Small intestine (tissue), 16 donors: ENCODE measurements around the gene NUBP1. TPM values are rescaled to one million over a fixed set of nuclear protein-coding genes. Genes with fewer than 3 reads are reported as not detected.

Source experiments
- DNase-seq, 2 donors: peaks; one replicate each; pipeline versions ENCODE4 v3.0.0 to v3.0.0-alpha.2; 2013
- FAIRE-seq: peaks from 2 replicates; lab custom pipeline; 2012; peaks lifted over from hg19 to GRCh38; lab: Jason Lieb, UNC
- H3K27ac ChIP-seq, 3 donors: one replicate each; pipeline ENCODE4 v1.5.1; 2013; ENCODE audit warnings: low read length in 2 of 3, mild to moderate bottlenecking in 2 of 3, control low read depth in 1 of 3, inconsistent platforms in 1 of 3, low read depth in 1 of 3, moderate library complexity in 1 of 3
- H3K27me3 ChIP-seq, 3 donors: one replicate each; pipeline ENCODE4 v1.6.1; 2013; ENCODE audit warnings: low read length in 3 of 3, inconsistent platforms in 1 of 3; ENCODE audit not compliant: control insufficient read depth in 3 of 3, insufficient read depth in 3 of 3
- H3K36me3 ChIP-seq, 3 donors: one replicate each; pipeline ENCODE4 v1.6.1; 2013; ENCODE audit warnings: low read length in 3 of 3, inconsistent platforms in 1 of 3, low read depth in 1 of 3, mild to moderate bottlenecking in 1 of 3, moderate library complexity in 1 of 3; ENCODE audit not compliant: control insufficient read depth in 3 of 3, insufficient read depth in 2 of 3
- H3K4me1 ChIP-seq, 3 donors: one replicate each; pipeline ENCODE4 v1.6.1; 2013; ENCODE audit warnings: low read length in 2 of 3, inconsistent platforms in 1 of 3, low read depth in 1 of 3, mild to moderate bottlenecking in 1 of 3, moderate library complexity in 1 of 3; ENCODE audit not compliant: control insufficient read depth in 3 of 3, insufficient read depth in 2 of 3
- H3K4me3 ChIP-seq, 3 donors: one replicate each; pipeline ENCODE4 v1.5.1; 2013; ENCODE audit warnings: low read length in 3 of 3, control low read depth in 1 of 3, inconsistent platforms in 1 of 3, low read depth in 1 of 3, mild to moderate bottlenecking in 1 of 3, moderate library complexity in 1 of 3
- H3K9me3 ChIP-seq, 2 donors: one replicate each; pipeline ENCODE4 v1.6.1; 2013; ENCODE audit warnings: low read depth in 1 of 2, low read length in 1 of 2; ENCODE audit not compliant: control insufficient read depth in 2 of 2, insufficient read depth in 1 of 2
- WGBS, 3 donors: extraction: QIAGEN DNeasy Blood & Tissue Kit; methylation state at CpG; one replicate each; pipeline ENCODE4 v1.1.7; 2013; 5-methylcytosine and 5-hydroxymethylcytosine counted together
- long read RNA-seq, 10 donors: transcript quantifications; one replicate each; lab custom pipeline, GENCODE V29; 2026
- polyA plus RNA-seq, 4 donors: library from polyadenylated mRNA; stranded (reverse) in 3 of 4; unstranded in 1 of 4; fragments of 200-250 nt in 3 of 4; fragments of 120-200 nt in 1 of 4; gene quantifications; one replicate each; pipeline versions ENCODE4 v1.2.1 to v1.2.3, GENCODE V29; 2013
- donor health status: healthy with polysubstance abuse.
- donor health status: control.
- donor health status: control.
- donor health status: Bipolar disorder and iron deficiency.
- donor health status: healthy.

Gene NUBP1
- 10 to 100 TPM; 26.1 to 47.4 (median 36.2) TPM for polyA plus RNA-seq
- long read RNA-seq, donor 1, result 0 reads
- long read RNA-seq, donor 2, partial matches to known transcripts, result 0 of 5 reads
- long read RNA-seq, donor 2, other reads (novel, unspliced or antisense), result 0 of 5 reads
- long read RNA-seq, donor 3, transcript NUBP1-201 (11 exons, 1,228 nt), result major isoform, 5 of 5 reads
- long read RNA-seq, donor 3, partial matches to known transcripts, result 0 of 5 reads
- long read RNA-seq, donor 3, other reads (novel, unspliced or antisense), result 0 of 5 reads
- long read RNA-seq, donor 4, partial matches to known transcripts, result 0 of 1 reads
- long read RNA-seq, donor 4, other reads (novel, unspliced or antisense), result 0 of 1 reads
- long read RNA-seq, donor 5, partial matches to known transcripts, result 0 of 3 reads
- long read RNA-seq, donor 5, other reads (novel, unspliced or antisense), result 0 of 3 reads
- long read RNA-seq, donor 6, partial matches to known transcripts, result 0 of 3 reads
- long read RNA-seq, donor 6, other reads (novel, unspliced or antisense), result 0 of 3 reads
- long read RNA-seq, donor 7, transcript NUBP1-201 (11 exons, 1,228 nt), result major isoform, 17 of 22 reads
- long read RNA-seq, donor 7, partial matches to known transcripts, result 5 of 22 reads
- long read RNA-seq, donor 7, other reads (novel, unspliced or antisense), result 0 of 22 reads
- long read RNA-seq, donor 8, partial matches to known transcripts, result 0 of 1 reads
- long read RNA-seq, donor 8, other reads (novel, unspliced or antisense), result 0 of 1 reads
- long read RNA-seq, donor 9, partial matches to known transcripts, result 0 of 1 reads
- long read RNA-seq, donor 9, other reads (novel, unspliced or antisense), result 0 of 1 reads
- long read RNA-seq, donor 10, partial matches to known transcripts, result 0 of 2 reads
- long read RNA-seq, donor 10, other reads (novel, unspliced or antisense), result 0 of 2 reads

DNA sequence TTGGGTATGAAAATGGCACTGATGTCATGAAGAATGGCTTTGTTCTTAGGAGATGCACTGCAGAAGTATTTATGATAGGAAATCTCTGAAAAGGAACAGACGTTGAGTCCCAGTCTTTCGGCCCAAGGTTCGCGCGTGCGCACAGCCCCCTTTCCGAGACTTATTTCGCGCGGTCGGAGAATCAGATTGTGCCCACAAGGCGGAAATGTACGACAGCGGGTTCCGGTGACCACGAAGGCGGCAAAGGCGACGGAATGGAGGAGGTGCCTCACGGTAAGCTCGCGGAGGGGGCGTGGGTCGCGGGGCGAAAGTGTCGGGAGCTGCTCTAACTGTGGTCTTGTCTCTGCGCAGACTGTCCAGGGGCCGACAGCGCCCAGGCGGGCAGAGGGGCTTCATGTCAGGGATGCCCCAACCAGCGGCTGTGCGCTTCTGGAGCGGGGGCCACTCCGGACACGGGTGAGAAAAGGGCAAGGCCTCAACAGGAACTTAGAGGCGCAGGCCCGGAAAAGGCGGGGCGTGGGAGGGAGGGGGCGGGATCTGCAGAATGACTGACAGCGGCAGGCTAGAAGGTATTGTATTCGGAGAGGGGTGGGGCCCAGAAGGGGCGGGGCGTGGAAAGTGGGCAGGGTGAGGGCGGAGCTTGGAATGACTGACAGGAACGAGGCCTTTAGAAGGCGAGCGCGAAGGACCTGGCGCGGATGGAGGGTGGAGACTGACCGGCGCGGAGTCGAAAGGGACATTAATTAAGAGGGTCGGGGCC lies at the start of gene NUBP1:
Gene NUBP1 (plus strand): TSS at position 233 of the 760 bp plus-strand sequence. CDS start 22 bp downstream, at position 255.
- Histone ChIP-seq H3K27ac (peak within 1 kb of the TSS; percentile 83 to 99 (median 93)), H3K4me3 (peak within 1 kb of the TSS; percentile 55 to 72 (median 60)), H3K36me3 (peaks cover 0 to 17% (median 3%) of the 10 kb centered on the region in 3 donors), H3K27me3 (no peaks in the 10 kb centered on the region), H3K9me3 (no peaks in the 10 kb centered on the region), H3K4me1 (peaks cover 0 to 4% (median 0%) of the 10 kb centered on the region in 3 donors)
- DNase-seq (peak; percentile 99 to 100), FAIRE-seq (no peak)
- WGBS, 3 donors, result 0% methylated on average over 57 of the region's 57 CpGs

DNA sequence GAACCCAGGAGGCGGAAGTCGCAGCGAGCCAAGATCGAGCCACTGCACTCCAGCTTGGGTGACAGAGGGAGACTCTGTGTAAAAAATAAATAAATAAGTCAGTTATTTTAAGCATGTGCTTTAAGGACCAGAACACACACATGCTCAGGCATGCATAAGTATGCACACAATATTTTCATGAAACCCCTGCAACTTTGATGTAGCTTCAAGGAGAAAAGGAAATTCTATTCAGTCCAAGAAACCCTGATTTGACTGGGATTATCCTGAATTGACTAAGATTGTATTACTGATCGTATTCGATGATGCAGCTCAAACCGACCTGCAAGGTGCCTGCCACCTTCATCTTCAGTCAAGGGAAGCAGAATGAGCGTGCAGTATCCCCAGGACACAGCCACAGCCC lies 49.8 kb upstream of the NUBP1 start:
- H3K4me1 ChIP-seq, result no peaks in the 10 kb centered on the region
- WGBS, 3 donors, result 87 to 89% (median 88%) methylated on average over 8 of the region's 8 CpGs
- DNase-seq (no peak), FAIRE-seq (no peak)
- no peaks in the 10 kb centered on the region for H3K36me3 ChIP-seq
- no peak overlapping the region for H3K27ac ChIP-seq
- no peaks in the 10 kb centered on the region for H3K9me3 ChIP-seq
- H3K4me3 ChIP-seq, result no peak overlapping the region
- H3K27me3 ChIP-seq, result no peaks in the 10 kb centered on the region

DNA sequence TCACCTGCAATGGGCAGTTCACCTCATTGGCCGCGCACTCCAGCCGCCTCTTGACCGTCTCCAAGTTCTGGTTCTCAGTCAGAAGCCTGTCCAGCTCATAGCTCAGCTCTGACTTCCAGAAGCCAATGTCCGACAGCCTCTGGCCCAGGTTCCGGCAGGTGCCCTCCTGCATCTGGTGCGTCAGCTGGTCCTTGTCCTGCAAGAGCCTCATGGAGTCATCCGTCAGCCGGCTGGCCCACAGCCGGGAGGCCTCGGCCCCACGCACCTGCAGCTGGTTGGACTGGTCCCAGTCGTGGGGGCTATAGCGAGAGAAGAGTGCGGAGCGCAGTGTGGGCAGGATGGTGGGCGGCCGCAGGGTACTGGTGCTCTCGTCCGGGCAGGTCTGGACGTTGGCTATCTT lies 49.3 kb upstream of the NUBP1 start:
- WGBS, 3 donors, result 93 to 96% (median 95%) methylated on average over 20 to 21 of the region's 21 CpGs
- DNase-seq (no peak), FAIRE-seq (no peak)
- Histone ChIP-seq H3K9me3 (no peaks in the 10 kb centered on the region), H3K4me1 (no peaks in the 10 kb centered on the region), H3K27ac (no peak overlapping the region), H3K27me3 (no peaks in the 10 kb centered on the region), H3K36me3 (no peaks in the 10 kb centered on the region), H3K4me3 (no peak overlapping the region)

DNA sequence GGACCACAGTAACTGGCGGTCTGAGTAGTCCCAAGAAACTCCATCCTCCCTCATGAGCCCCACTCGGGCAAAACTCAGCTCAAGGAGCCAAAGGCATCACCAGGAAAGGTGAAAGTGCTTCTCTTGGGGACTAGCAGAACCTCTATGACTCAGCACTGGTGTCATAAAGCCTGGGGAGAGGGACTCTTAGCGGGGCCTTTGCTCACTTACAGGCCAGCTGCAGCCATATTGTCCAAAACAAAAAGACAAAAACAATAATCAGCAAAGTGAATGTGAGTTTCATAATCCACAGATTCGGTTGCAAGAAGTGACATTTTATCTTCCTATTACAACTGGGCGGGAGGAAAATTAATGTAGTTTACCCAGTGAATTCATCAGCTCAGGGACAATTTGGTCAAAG lies 48.8 kb upstream of the NUBP1 start, which contains the start of gene TEKT5:
Gene TEKT5 (minus strand): TSS at position 101 of the 400 bp plus-strand sequence. CDS start 57 bp downstream, at position 44.
- Histone ChIP-seq H3K9me3 (no peaks in the 10 kb centered on the region), H3K4me3 (no peak within 1 kb of the TSS), H3K4me1 (no peaks in the 10 kb centered on the region), H3K36me3 (no peaks in the 10 kb centered on the region), H3K27ac (no peak within 1 kb of the TSS), H3K27me3 (no peaks in the 10 kb centered on the region)
- no peak for DNase-seq
- FAIRE-seq, result no peak
- 50 to 70% (median 63%) methylated on average over 5 of the region's 5 CpGs for WGBS, 3 donors

DNA sequence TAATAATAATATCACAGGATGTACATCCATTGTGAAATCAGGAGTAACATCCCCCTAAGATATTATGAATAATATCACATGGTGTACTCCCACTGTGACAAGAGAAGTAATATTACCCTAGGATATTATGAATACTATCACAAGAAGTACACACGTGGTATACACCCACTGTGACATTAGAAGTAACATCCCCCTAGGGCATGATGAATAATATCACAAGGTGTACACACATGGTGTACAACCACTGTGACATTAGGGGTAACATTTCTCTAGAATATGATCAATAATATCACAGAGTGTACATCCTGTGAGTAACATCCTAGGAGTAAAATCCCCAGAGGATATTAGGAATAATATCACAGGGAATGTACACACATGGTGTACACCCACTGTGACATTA lies 43.9 kb upstream of the NUBP1 start:
- 58 to 67% (median 67%) methylated on average over 1 of the region's 1 CpG for WGBS, 3 donors
- FAIRE-seq, result no peak
- no peak overlapping the region for H3K27ac ChIP-seq
- H3K27me3 ChIP-seq, result no peaks in the 10 kb centered on the region
- no peaks in the 10 kb centered on the region for H3K4me1 ChIP-seq
- no peaks in the 10 kb centered on the region for H3K9me3 ChIP-seq
- DNase-seq, result no peak
- no peaks in the 10 kb centered on the region for H3K36me3 ChIP-seq
- H3K4me3 ChIP-seq, result no peak overlapping the region

- Histone ChIP-seq H3K36me3 (no peaks in the 10 kb centered on the region), H3K27ac (no peak overlapping the region), H3K9me3 (peaks cover 0 to 2% of the 10 kb centered on the region in 2 donors), H3K27me3 (no peaks in the 10 kb centered on the region), H3K4me3 (no peak overlapping the region), H3K4me1 (no peaks in the 10 kb centered on the region)
- 57 to 62% (median 61%) methylated on average over 4 of the region's 4 CpGs for WGBS, 3 donors
- DNase-seq (no peak), FAIRE-seq (no peak)
Measured at GRCh38 chr16:10708969-10709368, 34.7 kb upstream of the NUBP1 start.

DNA sequence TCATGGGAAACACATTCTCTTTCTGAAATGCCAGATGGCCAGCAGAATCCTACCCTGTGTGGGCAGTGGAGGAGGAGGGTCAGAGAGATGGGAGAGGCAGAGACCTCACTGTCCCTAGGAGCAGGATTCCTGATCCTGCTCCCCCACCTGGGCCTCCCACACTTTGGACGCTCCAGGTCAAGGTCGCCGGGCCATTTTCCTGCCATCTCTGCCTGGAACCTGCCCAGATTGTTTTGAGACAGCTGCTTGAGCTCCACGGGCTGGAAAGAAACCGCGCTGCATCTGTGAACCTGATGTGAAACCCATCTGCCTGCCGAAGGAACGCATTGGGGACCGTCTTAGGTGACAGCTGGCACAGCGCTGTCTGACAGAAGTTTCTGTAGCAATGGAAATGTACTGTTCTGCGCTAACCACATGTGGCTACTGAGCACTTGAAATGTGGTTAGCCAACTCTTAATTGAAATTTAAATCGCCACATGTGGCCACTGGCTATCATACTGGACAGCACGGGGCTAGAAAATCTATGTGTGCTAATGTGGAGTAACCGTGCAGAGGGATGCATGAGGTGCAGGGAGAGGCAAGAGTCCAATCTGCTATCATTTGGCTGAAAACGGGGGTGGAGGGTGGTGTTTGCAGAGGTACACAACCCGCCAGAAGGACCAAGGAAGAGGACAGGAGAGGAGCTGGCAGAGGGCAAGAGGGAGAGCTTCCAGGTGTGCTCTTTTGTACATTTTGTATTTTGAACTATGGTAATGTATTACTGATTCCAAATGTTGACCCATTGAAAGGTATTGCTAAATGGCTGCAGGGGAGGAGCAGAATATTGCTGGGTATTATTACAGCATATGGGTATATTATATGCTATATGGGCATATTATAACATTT lies 15.4 kb upstream of the NUBP1 start:
- 59 to 63% (median 62%) methylated on average over 16 of the region's 16 CpGs for WGBS, 3 donors
- DNase-seq (no peak), FAIRE-seq (no peak)
- Histone ChIP-seq H3K27me3 (no peaks in the 10 kb centered on the region), H3K36me3 (no peaks in the 10 kb centered on the region), H3K4me3 (no peak overlapping the region), H3K4me1 (no peaks in the 10 kb centered on the region), H3K27ac (peak overlapping the region in 1 of 3 donors; percentile 26), H3K9me3 (no peaks in the 10 kb centered on the region)
